Kidney tubule cell (primary cell): Measurements from ENCODE around the gene MYZAP.

Source experiments
- DNase-seq: peaks from one replicate; pipeline ENCODE4 v3.0.0-alpha.2; 2018; ENCODE audit warnings: low spot score

MYZAP gene

GRCh38 chr15:57591822-57592367 lies at the start of gene MYZAP:
MYZAP (plus strand) TSS chr15:57591904; CDS start chr15:57592035, 131 bp downstream.
- peak; percentile 19 for DNase-seq

- DNase-seq = no peak
These were observed 49.2 kb upstream of the MYZAP start for GRCh38 chr15:57542505-57542817.

- no peak for DNase-seq
These were observed 46.7 kb upstream of the MYZAP start for GRCh38 chr15:57544848-57545480.

- DNase-seq = no peak
These were observed 45.7 kb upstream of the MYZAP start for GRCh38 chr15:57545995-57546394.

GRCh38 chr15:57547243-57547755 lies 44.4 kb upstream of the MYZAP start:
- DNase-seq = no peak

- DNase-seq = no peak
These were observed 43.4 kb upstream of the MYZAP start for GRCh38 chr15:57548351-57548750.

- DNase-seq = no peak
These were observed 42.9 kb upstream of the MYZAP start for GRCh38 chr15:57548835-57549234.

GRCh38 chr15:57549935-57550334 lies 41.8 kb upstream of the MYZAP start:
- DNase-seq = no peak

- peak; percentile 24 for DNase-seq
These were observed 41.1 kb upstream of the MYZAP start for GRCh38 chr15:57550640-57551039.

- peak; percentile 91 for DNase-seq
These were observed 39.7 kb upstream of the MYZAP start for GRCh38 chr15:57551715-57552677.

GRCh38 chr15:57552678-57553334 lies 38.9 kb upstream of the MYZAP start:
- DNase-seq = no peak

GRCh38 chr15:57553526-57553925 lies 38.2 kb upstream of the MYZAP start:
- no peak for DNase-seq

GRCh38 chr15:57554063-57554811 lies 37.5 kb upstream of the MYZAP start:
- no peak for DNase-seq

- no peak for DNase-seq
These were observed 36.9 kb upstream of the MYZAP start for GRCh38 chr15:57554812-57555179.

GRCh38 chr15:57555270-57555669 lies 36.4 kb upstream of the MYZAP start:
- no peak for DNase-seq

GRCh38 chr15:57556040-57556439 lies 35.7 kb upstream of the MYZAP start:
- no peak for DNase-seq

GRCh38 chr15:57557267-57557666 lies 34.4 kb upstream of the MYZAP start:
- no peak for DNase-seq

- no peak for DNase-seq
These were observed 33.9 kb upstream of the MYZAP start for GRCh38 chr15:57557810-57558209.

GRCh38 chr15:57559875-57560274 lies 31.8 kb upstream of the MYZAP start:
- peak; percentile 58 for DNase-seq

- DNase-seq = peak; percentile 67
These were observed 30.5 kb upstream of the MYZAP start for GRCh38 chr15:57561041-57561711.

GRCh38 chr15:57562196-57562769 lies 29.4 kb upstream of the MYZAP start:
- DNase-seq = no peak
